ENCODE results near the gene MICU2. TPM values are rescaled to one million over a fixed set of nuclear protein-coding genes. Genes with fewer than 3 reads are reported as not detected.

The MICU2 gene
- total RNA-seq, 2 experiments from 2014 or later = 28.0 to 30.5 TPM

DNA sequence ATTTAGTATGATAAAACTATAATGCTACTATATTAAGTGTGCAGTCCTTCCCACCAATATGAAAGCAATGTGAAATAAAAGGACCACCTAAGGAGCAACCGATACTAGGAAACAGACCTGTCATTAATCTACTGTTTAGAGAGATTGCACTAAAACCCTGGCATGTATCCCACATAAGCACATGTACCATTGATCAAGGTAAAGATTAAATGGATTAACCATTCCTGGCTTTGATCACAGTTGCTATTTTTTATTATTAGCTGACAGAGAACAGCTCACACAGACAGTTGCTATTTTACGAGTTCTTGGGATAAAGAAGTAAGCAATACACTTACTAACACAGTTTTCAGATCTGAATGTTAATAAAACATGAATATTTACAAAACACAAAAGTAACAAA, 87.2 kb downstream of the MICU2 start:
- intact Hi-C loops (cut with micrococcal nuclease) = no loop called here
- ChIA-PET POLR2A (no interaction called here), CTCF (no interaction called here)
- Mint-ChIP-seq H3K9me3 (no peaks in the 10 kb centered on the region), H3K27ac (no peak overlapping the region), H3K27me3 (no peaks in the 10 kb centered on the region), H3K36me3 (ENCODE audit: low read depth) (peaks cover 15% of the 10 kb centered on the region), H3K4me3 (no peak overlapping the region), H3K4me1 (ENCODE audit: low read depth) (no peaks in the 10 kb centered on the region)
- no peak for TF ChIP-seq CTCF (IDR thresholded peaks at IDR 0.05)
- no peak for ATAC-seq
- DNase-seq = no peak

- no peak for TF ChIP-seq CTCF (IDR thresholded peaks at IDR 0.05)
- Mint-ChIP-seq H3K27me3 (no peaks in the 10 kb centered on the region), H3K4me1 (ENCODE audit: low read depth) (no peaks in the 10 kb centered on the region), H3K27ac (no peak overlapping the region), H3K4me3 (no peak overlapping the region), H3K36me3 (ENCODE audit: low read depth) (peaks cover 18% of the 10 kb centered on the region), H3K9me3 (no peaks in the 10 kb centered on the region)
- no peak for ATAC-seq
- no peak for DNase-seq
- POLR2A ChIA-PET = no interaction called here
- CTCF ChIA-PET = no interaction called here
- intact Hi-C loops (cut with micrococcal nuclease) = no loop called here
Measured at GRCh38 chr13:21511849-21512248, 92.1 kb downstream of the MICU2 start.

GRCh38 chr13:21504379-21504778, 99.6 kb downstream of the MICU2 start:
- H3K9me3 Mint-ChIP-seq = no peaks in the 10 kb centered on the region
- no peak overlapping the region for H3K4me3 Mint-ChIP-seq
- POLR2A ChIA-PET = no interaction called here
- H3K36me3 Mint-ChIP-seq (ENCODE audit: low read depth) = peaks cover 17% of the 10 kb centered on the region
- H3K27ac Mint-ChIP-seq = no peak overlapping the region
- no peaks in the 10 kb centered on the region for H3K4me1 Mint-ChIP-seq (ENCODE audit: low read depth)
- no peak for TF ChIP-seq CTCF (IDR thresholded peaks at IDR 0.05)
- no peaks in the 10 kb centered on the region for H3K27me3 Mint-ChIP-seq
- CTCF ChIA-PET = no interaction called here
- DNase-seq (no peak), ATAC-seq (no peak)
- intact Hi-C loops (cut with micrococcal nuclease) = no loop called here

GRCh38 chr13:21501686-21502085, 102.3 kb downstream of the MICU2 start:
- POLR2A ChIA-PET = no interaction called here
- Mint-ChIP-seq H3K9me3 (no peaks in the 10 kb centered on the region), H3K27ac (peak overlapping the region; percentile 13), H3K4me3 (no peak overlapping the region), H3K27me3 (no peaks in the 10 kb centered on the region), H3K4me1 (ENCODE audit: low read depth) (no peaks in the 10 kb centered on the region), H3K36me3 (ENCODE audit: low read depth) (peaks cover 19% of the 10 kb centered on the region)
- DNase-seq = peak; percentile 4
- intact Hi-C loops (cut with micrococcal nuclease) = no loop called here
- ATAC-seq = no peak
- CTCF ChIA-PET = no interaction called here
- TF ChIP-seq CTCF (IDR thresholded peaks at IDR 0.05) = no peak

DNA sequence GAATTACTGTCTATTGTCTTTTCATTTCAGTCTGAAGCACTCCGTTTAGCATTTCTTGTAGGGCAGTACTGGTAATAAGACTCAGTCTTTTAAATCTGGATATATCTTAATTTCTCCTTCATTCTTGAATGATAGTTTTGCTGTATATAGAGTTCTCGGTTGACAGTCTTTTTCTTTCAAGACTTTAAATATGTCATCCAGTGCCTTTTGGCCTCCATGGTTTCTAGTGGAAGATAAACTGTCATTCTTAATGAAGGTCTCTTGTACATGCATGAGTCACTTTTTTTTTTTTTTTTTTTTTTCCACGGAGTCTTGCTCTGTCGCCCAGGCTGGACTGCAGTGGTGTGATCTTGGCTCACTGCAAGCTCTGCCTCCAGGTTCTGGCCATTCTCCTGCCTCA, 117.6 kb downstream of the MICU2 start:
- no peak overlapping the region for H3K4me3 Mint-ChIP-seq
- DNase-seq = no peak
- no peak for TF ChIP-seq CTCF (IDR thresholded peaks at IDR 0.05)
- POLR2A ChIA-PET = no interaction called here
- H3K27ac Mint-ChIP-seq = no peak overlapping the region
- H3K4me1 Mint-ChIP-seq (ENCODE audit: low read depth) = no peaks in the 10 kb centered on the region
- CTCF ChIA-PET = interaction anchor here (0.6 kb wide), 1 partner anchor 10 kb away, joined by 3 read pairs; no protein-coding TSS in a partner anchor
- intact Hi-C loops (cut with micrococcal nuclease) = no loop called here
- peaks cover 22% of the 10 kb centered on the region for H3K9me3 Mint-ChIP-seq
- no peak for ATAC-seq
- H3K27me3 Mint-ChIP-seq = no peaks in the 10 kb centered on the region
- H3K36me3 Mint-ChIP-seq (ENCODE audit: low read depth) = peaks cover 30% of the 10 kb centered on the region

Measured in activated CD8-positive, alpha-beta T cell treated with anti-CD3 and anti-CD28 coated beads for 36 hours (primary cell).